GM21717 (cell line): ENCODE results near the gene TSPO.
"Not testable (repeated sequence)": the region's sequence is repeated elsewhere in the genome, so short reads cannot be mapped to it uniquely, and the experiment has no call there.

Source experiments
- ATAC-seq: cut with Tn5 transposase; IDR thresholded peaks from one replicate; pipeline ENCODE4 v1.9.1; 2021; ENCODE audit warnings: mild to moderate bottlenecking, moderate library complexity; ENCODE audit not compliant: unreplicated experiment

Gene TSPO

GRCh38 chr22:43151251-43152002 is at the start of gene TSPO:
Gene TSPO (plus strand): TSS chr22:43151559. CDS start chr22:43159239, 7,680 bp downstream.
- ATAC-seq, result no peak

- not testable (repeated sequence) for ATAC-seq
Measured at GRCh38 chr22:43104056-43104625, 47.2 kb upstream of the TSPO start.

GRCh38 chr22:43104950-43105349 is 46.4 kb upstream of the TSPO start:
- not testable (repeated sequence) for ATAC-seq

GRCh38 chr22:43106302-43106701 is 45.1 kb upstream of the TSPO start:
- no peak for ATAC-seq

GRCh38 chr22:43109511-43109910 is 41.8 kb upstream of the TSPO start:
- ATAC-seq, result no peak

- no peak for ATAC-seq
Measured at GRCh38 chr22:43109921-43110443, 41.4 kb upstream of the TSPO start.

GRCh38 chr22:43110444-43110926 is 40.9 kb upstream of the TSPO start, which contains the start of gene BIK:
Gene BIK (plus strand): TSS chr22:43110750. CDS start chr22:43124023, 13,273 bp downstream.
- ATAC-seq, result no peak

- peak; percentile 32 for ATAC-seq
Measured at GRCh38 chr22:43110927-43111623, 40.3 kb upstream of the TSPO start.

- no peak for ATAC-seq
Measured at GRCh38 chr22:43113526-43114251, 37.7 kb upstream of the TSPO start.

- ATAC-seq, result no peak
Measured at GRCh38 chr22:43114958-43115357, 36.4 kb upstream of the TSPO start.

GRCh38 chr22:43116932-43117331 is 34.4 kb upstream of the TSPO start:
- no peak for ATAC-seq

GRCh38 chr22:43118024-43118849 is 33.1 kb upstream of the TSPO start:
- ATAC-seq, result peak; percentile 10

- peak; percentile 59 for ATAC-seq
Measured at GRCh38 chr22:43118953-43119458, 32.4 kb upstream of the TSPO start.

GRCh38 chr22:43126501-43127165 is 24.7 kb upstream of the TSPO start:
- no peak for ATAC-seq

GRCh38 chr22:43127166-43127908 is 24.0 kb upstream of the TSPO start:
- ATAC-seq, result no peak

GRCh38 chr22:43128116-43128515 is 23.2 kb upstream of the TSPO start:
- no peak for ATAC-seq

GRCh38 chr22:43128928-43129424 is 22.4 kb upstream of the TSPO start:
- ATAC-seq, result no peak
